HCT116 (cell line): ENCODE results near the gene YOD1. TPM values are rescaled to one million over a fixed set of nuclear protein-coding genes. Genes with fewer than 3 reads are reported as not detected.

Experiments used
- ATAC-seq: fragments of 200-7000 bp; cut with Tn5 transposase; 2 replicates; pipeline ENCODE4 v1.9.1; 2020; ENCODE audit warnings: mild to moderate bottlenecking, moderate library complexity
- BruUV-seq: library from RNA; stranded (reverse); fragments of 400-500 nt; replicated peaks from 2 replicates; lab custom pipeline; 2021; lab: Mats Ljungman, UMichigan
- CTCF ChIA-PET: fragments of 300-600 bp; sonication (Branson Sonifier 250); formaldehyde crosslinking; loops from one replicate; lab custom pipeline; 2021; ENCODE audit warnings: antibody characterized with exemption; lab: Charles Lee
- POLR2A ChIA-PET: fragments of 300-600, 350-600 bp; sonication (Branson Sonifier 250); formaldehyde crosslinking; loops from one replicate; lab custom pipeline; 2021; ENCODE audit warnings: antibody characterized with exemption; lab: Charles Lee
- RAD21 ChIA-PET, 2 experiments: fragments of 300-600 bp; sonication (Branson Sonifier 250); formaldehyde crosslinking; loops; one replicate each; lab custom pipeline; 2023; ENCODE audit warnings: low total read pairs in 2 of 2; ENCODE audit not compliant: uncharacterized antibody in 2 of 2, unreplicated experiment in 2 of 2, low non-redundant PET in 1 of 2; lab: Charles Lee
- DNase-seq: peaks from one replicate; pipeline ENCODE4 v3.0.0-alpha.2; 2010; ENCODE audit warnings: low read depth, low spot score
- H2AFZ ChIP-seq: fragments of 200-600 bp; shearing (Covaris generic), sonication (generic); 2 replicates; pipeline ENCODE4 v1.6.1; 2017; ENCODE audit warnings: low read depth, mixed run types, mixed read lengths, antibody characterized with exemption, low read length; ENCODE audit not compliant: poor library complexity, severe bottlenecking
- H3K27ac ChIP-seq: 2 replicates; pipeline ENCODE4 v1.5.1; 2012; ENCODE audit warnings: low read depth, low read length
- H3K27me3 ChIP-seq: fragments of 200-600 bp; sonication (generic); 2 replicates; pipeline ENCODE4 v1.6.1; 2016; ENCODE audit warnings: mixed run types, low read length, mixed read lengths; ENCODE audit not compliant: insufficient read depth
- H3K36me3 ChIP-seq, 2 experiments: fragments of 200-500 bp in 1 of 2; fragments of 200-600 bp in 1 of 2; sonication (Bioruptor generic) in 1 of 2; sonication (generic) in 1 of 2; 2 replicates each; pipeline versions ENCODE4 v1.5.1 to v1.6.1; 2014 to 2016; ENCODE audit warnings: low read length in 2 of 2, inconsistent platforms in 1 of 2, mixed read lengths in 1 of 2, mixed run types in 1 of 2; ENCODE audit not compliant: insufficient read depth in 2 of 2, control insufficient read depth in 1 of 2
- H3K4me1 ChIP-seq, 2 experiments: fragments of 200-600 bp in 1 of 2; sonication (generic) in 1 of 2; 2 replicates each; pipeline versions ENCODE4 v1.5.1 to v1.6.1; 2012 to 2017; ENCODE audit warnings: low read length in 2 of 2, inconsistent platforms in 1 of 2, mild to moderate bottlenecking in 1 of 2, mixed read lengths in 1 of 2, mixed run types in 1 of 2, moderate library complexity in 1 of 2; ENCODE audit not compliant: insufficient read depth in 2 of 2, control insufficient read depth in 1 of 2
- H3K4me2 ChIP-seq: fragments of 200-600 bp; sonication (generic); 2 replicates; pipeline ENCODE4 v1.6.1; 2017; ENCODE audit warnings: mixed run types, low read length, mixed read lengths
- H3K4me3 ChIP-seq, 2 experiments: fragments of 200-600 bp in 1 of 2; sonication (generic) in 1 of 2; replicated peaks in 1 of 2; 2 replicates each; pipeline ENCODE4 v1.5.1; 2011 to 2016; ENCODE audit warnings: low read length in 2 of 2, control low read depth in 1 of 2, low read depth in 1 of 2, mild to moderate bottlenecking in 1 of 2, mixed read lengths in 1 of 2, mixed run types in 1 of 2
- H3K79me2 ChIP-seq: fragments of 200-600 bp; sonication (generic); 2 replicates; pipeline ENCODE4 v1.6.1; 2017; ENCODE audit warnings: mild to moderate bottlenecking, mixed run types, low read length, moderate library complexity, mixed read lengths; ENCODE audit not compliant: insufficient read depth
- H3K9ac ChIP-seq: fragments of 200-600 bp; sonication (generic); 2 replicates; pipeline ENCODE4 v1.6.1; 2016; ENCODE audit warnings: low read length, mixed read lengths
- H3K9me2 ChIP-seq: fragments of 200-600 bp; sonication (generic), shearing (Covaris generic); 2 replicates; pipeline ENCODE4 v1.6.1; 2017; ENCODE audit warnings: mixed run types, mild to moderate bottlenecking, moderate library complexity; ENCODE audit not compliant: insufficient read depth
- H3K9me3 ChIP-seq, 2 experiments: fragments of 200-500 bp in 1 of 2; fragments of 200-600 bp in 1 of 2; sonication (Bioruptor generic) in 1 of 2; sonication (generic) in 1 of 2; 2 replicates each; pipeline ENCODE4 v1.6.1; 2014 to 2017; ENCODE audit warnings: low read length in 2 of 2, mixed read lengths in 2 of 2, inconsistent platforms in 1 of 2, low read depth in 1 of 2, mild to moderate bottlenecking in 1 of 2, mixed run types in 1 of 2, moderate library complexity in 1 of 2; ENCODE audit not compliant: control insufficient read depth in 1 of 2, insufficient read depth in 1 of 2
- H4K20me1 ChIP-seq: fragments of 200-600 bp; sonication (generic), shearing (Covaris generic); 2 replicates; pipeline ENCODE4 v1.6.1; 2017; ENCODE audit warnings: mixed run types, mild to moderate bottlenecking, moderate library complexity; ENCODE audit not compliant: insufficient read depth
- CBX3 ChIP-seq: IDR thresholded peaks from 2 replicates; pipeline ENCODE4 v1.6.1; 2012; ENCODE audit warnings: low read depth
- CEBPB ChIP-seq: IDR thresholded peaks from 2 replicates; pipeline ENCODE4 v1.6.1; 2012; ENCODE audit warnings: low read depth
- EGR1 ChIP-seq: IDR thresholded peaks from 2 replicates; pipeline ENCODE4 v1.6.1; 2012; ENCODE audit warnings: low read depth
- EZH2 ChIP-seq: fragments of 200-600 bp; sonication (generic); IDR thresholded peaks from 2 replicates; pipeline ENCODE4 v1.6.1; 2017; ENCODE audit warnings: antibody characterized with exemption, mixed run types
- JUND ChIP-seq: IDR thresholded peaks from 2 replicates; pipeline ENCODE4 v1.6.1; 2012
- POLR2AphosphoS5 ChIP-seq: IDR thresholded peaks from 2 replicates; pipeline ENCODE4 v1.6.1; 2011; ENCODE audit warnings: mild to moderate bottlenecking, low read depth, low read length, moderate library complexity
- RAD21 ChIP-seq: IDR thresholded peaks from 2 replicates; pipeline ENCODE4 v1.6.1; 2012; ENCODE audit warnings: low read depth, mild to moderate bottlenecking
- SRF ChIP-seq: IDR thresholded peaks from 2 replicates; pipeline ENCODE4 v1.6.1; 2012; ENCODE audit warnings: low read depth
- YY1 ChIP-seq: IDR thresholded peaks from 2 replicates; pipeline ENCODE4 v1.6.1; 2011; ENCODE audit warnings: low read length, low read depth, moderate library complexity, mild to moderate bottlenecking; ENCODE audit not compliant: insufficient replicate concordance; ENCODE audit errors: extremely low read depth
- ZNF274 ChIP-seq: fragments of 200-500 bp; sonication (Bioruptor generic); IDR thresholded peaks from 2 replicates; pipeline ENCODE4 v1.6.1; 2014; ENCODE audit warnings: mild to moderate bottlenecking, low read depth, low read length, inconsistent platforms
- intact Hi-C: fragments of 100-400 bp; cut with micrococcal nuclease; formaldehyde crosslinking; loops from 2 replicates; pipeline ENCODE4 v1.10.0; 2022
- total RNA-seq: library from RNA; stranded (reverse); gene quantifications from one replicate; pipeline ENCODE4 v1.2.1, GENCODE V29; 2021; ENCODE audit not compliant: unreplicated experiment
- TF ChIP-seq, protein P1 (sequence below): IDR thresholded peaks from 2 replicates; pipeline ENCODE4 v1.6.1; 2012

YOD1 gene
- total RNA-seq, 1 experiment from 2014 or later = 13.6 TPM

DNA sequence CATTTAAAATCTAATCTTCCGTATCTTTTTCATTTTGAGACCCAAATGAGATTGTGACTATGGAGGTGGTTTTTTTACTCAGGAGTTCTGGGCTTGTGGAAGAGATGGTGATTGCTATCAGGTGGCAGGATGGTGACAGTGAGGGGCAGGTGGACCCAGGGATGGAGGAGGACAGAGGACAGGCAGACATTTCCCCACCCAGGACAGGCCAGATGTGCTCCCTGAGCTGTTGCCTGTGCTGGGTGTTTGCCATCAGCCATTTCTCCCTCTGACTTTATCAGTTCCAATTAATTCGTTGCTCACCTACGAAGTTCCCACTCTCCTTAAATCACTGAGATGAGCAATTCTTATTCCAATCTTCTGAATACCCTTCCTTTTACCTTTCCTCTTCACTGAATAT, 44.9 kb downstream of the YOD1 start:
- H3K4me1 ChIP-seq = peaks cover 27 to 66% of the 10 kb centered on the region in 2 experiments
- H3K4me2 ChIP-seq = peak overlapping the region; percentile 71
- ATAC-seq (no peak), DNase-seq (no peak)
- TF ChIP-seq JUND (no peak), POLR2AphosphoS5 (no peak), YY1 (no peak), CBX3 (no peak), SRF (no peak), CEBPB (no peak), RAD21 (no peak), EZH2 (no peak), EGR1 (no peak), ZNF274 (no peak)
- TF ChIP-seq, protein P1, sequence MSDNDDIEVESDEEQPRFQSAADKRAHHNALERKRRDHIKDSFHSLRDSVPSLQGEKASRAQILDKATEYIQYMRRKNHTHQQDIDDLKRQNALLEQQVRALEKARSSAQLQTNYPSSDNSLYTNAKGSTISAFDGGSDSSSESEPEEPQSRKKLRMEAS = no peak
- H3K9me3 ChIP-seq = no peaks in the 10 kb centered on the region; a peak in 1 of 4 replicates
- intact Hi-C loops = no loop called here
- peak overlapping the region; percentile 62 for H3K9ac ChIP-seq
- H3K27me3 ChIP-seq = no peaks in the 10 kb centered on the region
- H4K20me1 ChIP-seq = no peaks in the 10 kb centered on the region
- no peaks in the 10 kb centered on the region for H3K79me2 ChIP-seq
- no peak overlapping the region for H3K4me3 ChIP-seq
- no peaks in the 10 kb centered on the region for H3K36me3 ChIP-seq
- no TSS peak for BruUV-seq
- no peaks in the 10 kb centered on the region for H3K9me2 ChIP-seq
- H3K27ac ChIP-seq = no peak overlapping the region
- ChIA-PET POLR2A (no interaction called here), RAD21 (no interaction called here), CTCF (interaction anchor here (1.3 to 2.3 kb wide), 2 partner anchors 19 to 27 kb away, joined by 4 to 5 read pairs; partner anchors contain the start of gene C1orf116)
- no peak overlapping the region for H2AFZ ChIP-seq
